Neural cell (in vitro differentiated cells): ENCODE data around the gene CABYR. TPM values are rescaled to one million over a fixed set of nuclear protein-coding genes. Genes with fewer than 3 reads are reported as not detected.

Experiments
- H2AFZ ChIP-seq: fragments of 200-600, 300-800 bp; sonication (generic), shearing (Covaris generic); 2 replicates; pipeline ENCODE4 v1.6.0; 2014; ENCODE audit warnings: low read depth, mild to moderate bottlenecking, antibody characterized with exemption, low read length, moderate library complexity
- H3F3A ChIP-seq: fragments of 200-600 bp; shearing (Covaris generic); 2 replicates; pipeline ENCODE4 v1.6.1; 2016; ENCODE audit warnings: mild to moderate bottlenecking, moderate library complexity, mixed read lengths, antibody characterized with exemption, low read length; ENCODE audit not compliant: insufficient read depth, poor library complexity, severe bottlenecking
- H3K27ac ChIP-seq: fragments of 200-600, 300-800 bp; sonication (generic), shearing (Covaris generic); 2 replicates; pipeline ENCODE4 v1.5.1; 2014; ENCODE audit warnings: mild to moderate bottlenecking, low read length, moderate library complexity
- H3K27me3 ChIP-seq: fragments of 300-800, 200-600 bp; sonication (generic), shearing (Covaris generic); 2 replicates; pipeline ENCODE4 v1.6.0; 2014; ENCODE audit warnings: mild to moderate bottlenecking, low read depth, low read length, moderate library complexity; ENCODE audit not compliant: insufficient read depth
- H3K36me3 ChIP-seq: fragments of 300-800, 200-600 bp; sonication (generic), shearing (Covaris generic); 2 replicates; pipeline ENCODE4 v1.5.1; 2014; ENCODE audit warnings: mild to moderate bottlenecking, antibody characterized with exemption, low read length, moderate library complexity; ENCODE audit not compliant: insufficient read depth
- H3K4me2 ChIP-seq: fragments of 300-800, 200-600 bp; sonication (generic), shearing (Covaris generic); 2 replicates; pipeline ENCODE4 v1.6.0; 2014; ENCODE audit warnings: mild to moderate bottlenecking, low read length
- H3K4me3 ChIP-seq: fragments of 300-800, 200-600 bp; sonication (generic), shearing (Covaris generic); 2 replicates; pipeline ENCODE4 v1.5.1; 2014; ENCODE audit warnings: mild to moderate bottlenecking, low read length, moderate library complexity
- H3K79me2 ChIP-seq: fragments of 200-600 bp; shearing (Covaris generic); replicated peaks from 2 replicates; pipeline ENCODE4 v1.6.0; 2014; ENCODE audit warnings: mild to moderate bottlenecking, low read length, moderate library complexity; ENCODE audit not compliant: insufficient read depth
- H3K9ac ChIP-seq: fragments of 300-800, 200-600 bp; sonication (generic), shearing (Covaris generic); 2 replicates; pipeline ENCODE4 v1.6.1; 2016; ENCODE audit warnings: mild to moderate bottlenecking, low read length, mixed read lengths
- H3K9me2 ChIP-seq: fragments of 200-600 bp; shearing (Covaris generic); 2 replicates; pipeline ENCODE4 v1.6.1; 2016; ENCODE audit warnings: mild to moderate bottlenecking, low read length, mixed read lengths; ENCODE audit not compliant: insufficient read depth
- H3K9me3 ChIP-seq: fragments of 200-600, 300-800 bp; sonication (generic), shearing (Covaris generic); 2 replicates; pipeline ENCODE4 v1.6.1; 2016; ENCODE audit warnings: mild to moderate bottlenecking, mixed run types, low read length, moderate library complexity, mixed read lengths
- H4K20me1 ChIP-seq: fragments of 200-600 bp; shearing (Covaris generic); 2 replicates; pipeline ENCODE4 v1.6.1; 2016; ENCODE audit warnings: mild to moderate bottlenecking, mixed run types; ENCODE audit not compliant: insufficient read depth
- CTCF ChIP-seq: fragments of 450-650 bp; IDR thresholded peaks from 2 replicates; pipeline ENCODE4 v1.5.1; 2014; ENCODE audit warnings: antibody characterized with exemption, mild to moderate bottlenecking, moderate library complexity; ENCODE audit not compliant: poor library complexity, severe bottlenecking
- EP300 ChIP-seq: fragments of 450-650 bp; conservative IDR thresholded peaks from 2 replicates; pipeline ENCODE4 v1.6.1; 2014; ENCODE audit warnings: antibody characterized with exemption, mild to moderate bottlenecking, moderate library complexity; ENCODE audit not compliant: poor library complexity, severe bottlenecking
- EZH2 ChIP-seq: fragments of 200-600, 300-800 bp; shearing (Covaris generic), sonication (generic); IDR thresholded peaks from 2 replicates; pipeline ENCODE4 v1.6.1; 2014; ENCODE audit warnings: antibody characterized with exemption, low read length, borderline replicate concordance, mild to moderate bottlenecking; ENCODE audit not compliant: insufficient read depth, poor library complexity, severe bottlenecking
- MXI1 ChIP-seq: fragments of 450-650 bp; conservative IDR thresholded peaks from 2 replicates; pipeline ENCODE4 v1.6.1; 2014; ENCODE audit warnings: antibody characterized with exemption, mild to moderate bottlenecking; ENCODE audit not compliant: poor library complexity, severe bottlenecking
- POLR2AphosphoS5 ChIP-seq: IDR thresholded peaks from 2 replicates; pipeline ENCODE4 v1.6.1; 2012
- RAD21 ChIP-seq: fragments of 450-650 bp; conservative IDR thresholded peaks from 2 replicates; pipeline ENCODE4 v1.6.1; 2014; ENCODE audit warnings: antibody characterized with exemption, mild to moderate bottlenecking, moderate library complexity
- REST ChIP-seq: IDR thresholded peaks from 2 replicates; pipeline ENCODE4 v1.6.1; 2012; ENCODE audit warnings: borderline replicate concordance
- SMC3 ChIP-seq: fragments of 450-650 bp; conservative IDR thresholded peaks from 2 replicates; pipeline ENCODE4 v1.6.1; 2014; ENCODE audit warnings: antibody characterized with exemption, mild to moderate bottlenecking, moderate library complexity; ENCODE audit not compliant: poor library complexity
- TAF1 ChIP-seq: IDR thresholded peaks from 2 replicates; pipeline ENCODE4 v1.6.1; 2012; ENCODE audit warnings: low read depth
- polyA plus RNA-seq: library from polyadenylated mRNA; depleted of rRNA; stranded (reverse); fragments of >200 nt; gene quantifications from 2 replicates; pipeline ENCODE4 v1.2.3, GENCODE V29; 2014

The CABYR gene
- polyA plus RNA-seq, 1 donor from 2014 or later, result 6.9 TPM

- Histone ChIP-seq H3K9ac (no peak overlapping the region), H3K27me3 (no peaks in the 10 kb centered on the region), H3F3A (no peaks in the 10 kb centered on the region), H3K27ac (no peak overlapping the region), H3K9me2 (no peaks in the 10 kb centered on the region), H3K79me2 (no peaks in the 10 kb centered on the region), H3K9me3 (no peaks in the 10 kb centered on the region), H2AFZ (no peak overlapping the region), H3K4me2 (no peak overlapping the region), H3K36me3 (peaks cover 7% of the 10 kb centered on the region), H3K4me3 (no peak overlapping the region), H4K20me1 (no peaks in the 10 kb centered on the region)
- TF ChIP-seq MXI1 (no peak), POLR2AphosphoS5 (no peak), CTCF (no peak), EZH2 (no peak), RAD21 (no peak), TAF1 (no peak), EP300 (no peak), REST (no peak), SMC3 (no peak)
Observed at GRCh38 chr18:24120676-24121075, 18.2 kb upstream of the CABYR start.

GRCh38 chr18:24121625-24122024 is 17.2 kb upstream of the CABYR start:
- TF ChIP-seq EP300 (no peak), TAF1 (no peak), CTCF (no peak), EZH2 (no peak), RAD21 (no peak), REST (no peak), SMC3 (no peak), POLR2AphosphoS5 (no peak), MXI1 (no peak)
- no peak overlapping the region for H3K4me2 ChIP-seq
- H3K27me3 ChIP-seq, result no peaks in the 10 kb centered on the region
- no peaks in the 10 kb centered on the region for H3F3A ChIP-seq
- H3K9ac ChIP-seq, result no peak overlapping the region
- no peaks in the 10 kb centered on the region for H3K79me2 ChIP-seq
- H3K36me3 ChIP-seq, result peaks cover 11% of the 10 kb centered on the region
- H2AFZ ChIP-seq, result no peak overlapping the region
- H3K9me3 ChIP-seq, result no peaks in the 10 kb centered on the region
- H3K4me3 ChIP-seq, result no peak overlapping the region
- no peak overlapping the region for H3K27ac ChIP-seq
- H3K9me2 ChIP-seq, result no peaks in the 10 kb centered on the region
- no peaks in the 10 kb centered on the region for H4K20me1 ChIP-seq
